Mononuclear cell (primary cell): ENCODE measurements around the gene ZNF512B. TPM values are rescaled to one million over a fixed set of nuclear protein-coding genes. Genes with fewer than 3 reads are reported as not detected.
"Not testable (repeated sequence)": the region's sequence is repeated elsewhere in the genome, so short reads cannot be mapped to it uniquely, and the experiment has no call there.

Experiments used
- H3K27me3 ChIP-seq: 2 replicates; pipeline ENCODE4 v1.6.0; 2011; ENCODE audit warnings: low read length, control low read depth; ENCODE audit not compliant: insufficient read depth
- H3K4me1 ChIP-seq: 2 replicates; pipeline ENCODE4 v1.5.1; 2011; ENCODE audit warnings: mild to moderate bottlenecking, low read length, control low read depth; ENCODE audit not compliant: insufficient read depth
- H3K4me3 ChIP-seq: 2 replicates; pipeline ENCODE4 v1.5.1; 2011; ENCODE audit warnings: mild to moderate bottlenecking, low read length, moderate library complexity
- H3K9me3 ChIP-seq: 2 replicates; pipeline ENCODE4 v1.5.1; 2011; ENCODE audit warnings: low read depth, mild to moderate bottlenecking, control low read depth, low read length
- total RNA-seq: library from RNA; depleted of rRNA; stranded (reverse); fragments of >200 nt; gene quantifications from one replicate; pipeline ENCODE4 v1.2.3, GENCODE V29; 2012

Gene ZNF512B
- total RNA-seq, 1 donor, result 5.5 TPM

GRCh38 chr20:63940071-63940471 lies 29.7 kb downstream of the ZNF512B start:
- H3K27me3 ChIP-seq, result no peaks in the 10 kb centered on the region
- H3K4me3 ChIP-seq, result no peak overlapping the region
- H3K4me1 ChIP-seq, result peaks cover 26% of the 10 kb centered on the region
- H3K9me3 ChIP-seq, result no peaks in the 10 kb centered on the region

GRCh38 chr20:63939061-63939935 lies 30.4 kb downstream of the ZNF512B start:
- Histone ChIP-seq H3K9me3 (no peaks in the 10 kb centered on the region), H3K4me1 (peaks cover 26% of the 10 kb centered on the region), H3K4me3 (no peak overlapping the region), H3K27me3 (no peaks in the 10 kb centered on the region)

- Histone ChIP-seq H3K27me3 (no peaks in the 10 kb centered on the region), H3K9me3 (no peaks in the 10 kb centered on the region), H3K4me3 (no peak overlapping the region), H3K4me1 (peaks cover 18% of the 10 kb centered on the region)
Measured at GRCh38 chr20:63937596-63937995, 32.1 kb downstream of the ZNF512B start.

GRCh38 chr20:63935447-63935846 lies 34.3 kb downstream of the ZNF512B start:
- no peaks in the 10 kb centered on the region for H3K27me3 ChIP-seq
- H3K4me3 ChIP-seq, result no peak overlapping the region

GRCh38 chr20:63934271-63935068 lies 35.3 kb downstream of the ZNF512B start:
- Histone ChIP-seq H3K27me3 (no peaks in the 10 kb centered on the region), H3K4me3 (no peak overlapping the region), H3K4me1 (no peaks in the 10 kb centered on the region), H3K9me3 (no peaks in the 10 kb centered on the region)

More at GRCh38 chr20:63935447-63935846, 34.3 kb downstream of the ZNF512B start:
- no peaks in the 10 kb centered on the region for H3K9me3 ChIP-seq
- peaks cover 2% of the 10 kb centered on the region for H3K4me1 ChIP-seq

GRCh38 chr20:63933646-63934045 lies 36.1 kb downstream of the ZNF512B start:
- Histone ChIP-seq H3K27me3 (no peaks in the 10 kb centered on the region), H3K4me1 (no peaks in the 10 kb centered on the region), H3K9me3 (no peaks in the 10 kb centered on the region), H3K4me3 (no peak overlapping the region)

- no peaks in the 10 kb centered on the region for H3K4me1 ChIP-seq
- H3K4me3 ChIP-seq, result no peak overlapping the region
- no peaks in the 10 kb centered on the region for H3K27me3 ChIP-seq
- no peaks in the 10 kb centered on the region for H3K9me3 ChIP-seq
Measured at GRCh38 chr20:63932606-63933160, 37.0 kb downstream of the ZNF512B start.

- Histone ChIP-seq H3K4me1 (no peaks in the 10 kb centered on the region), H3K27me3 (no peaks in the 10 kb centered on the region), H3K4me3 (no peak overlapping the region), H3K9me3 (no peaks in the 10 kb centered on the region)
Measured at GRCh38 chr20:63931735-63932134, 38.0 kb downstream of the ZNF512B start.

GRCh38 chr20:63930971-63931553 lies 38.7 kb downstream of the ZNF512B start:
- no peaks in the 10 kb centered on the region for H3K9me3 ChIP-seq
- no peaks in the 10 kb centered on the region for H3K27me3 ChIP-seq
- H3K4me3 ChIP-seq, result no peak overlapping the region
- H3K4me1 ChIP-seq, result no peaks in the 10 kb centered on the region

GRCh38 chr20:63929473-63929883 lies 40.3 kb downstream of the ZNF512B start:
- not testable (repeated sequence) for H3K9me3 ChIP-seq, H3K27me3 ChIP-seq, H3K4me1 ChIP-seq, H3K4me3 ChIP-seq

- H3K27me3 ChIP-seq, result no peaks in the 10 kb centered on the region
- no peaks in the 10 kb centered on the region for H3K9me3 ChIP-seq
- no peaks in the 10 kb centered on the region for H3K4me1 ChIP-seq
- H3K4me3 ChIP-seq, result no peak overlapping the region
Measured at GRCh38 chr20:63929071-63929470, 40.7 kb downstream of the ZNF512B start.

GRCh38 chr20:63926298-63926697 lies 43.4 kb downstream of the ZNF512B start:
- Histone ChIP-seq H3K4me3 (no peak overlapping the region), H3K9me3 (no peaks in the 10 kb centered on the region), H3K4me1 (no peaks in the 10 kb centered on the region), H3K27me3 (no peaks in the 10 kb centered on the region)

- Histone ChIP-seq H3K4me3 (no peak overlapping the region), H3K27me3 (no peaks in the 10 kb centered on the region), H3K4me1 (no peaks in the 10 kb centered on the region), H3K9me3 (no peaks in the 10 kb centered on the region)
Measured at GRCh38 chr20:63924241-63924640, 45.5 kb downstream of the ZNF512B start.

- no peaks in the 10 kb centered on the region for H3K4me1 ChIP-seq
- no peaks in the 10 kb centered on the region for H3K9me3 ChIP-seq
- no peaks in the 10 kb centered on the region for H3K27me3 ChIP-seq
- no peak overlapping the region for H3K4me3 ChIP-seq
Measured at GRCh38 chr20:63923651-63924050, 46.1 kb downstream of the ZNF512B start.

GRCh38 chr20:63920226-63920625 lies 49.5 kb downstream of the ZNF512B start:
- H3K9me3 ChIP-seq, result no peaks in the 10 kb centered on the region
- H3K27me3 ChIP-seq, result no peaks in the 10 kb centered on the region
- H3K4me3 ChIP-seq, result no peak overlapping the region

More at GRCh38 chr20:63920226-63920625, 49.5 kb downstream of the ZNF512B start:
- no peaks in the 10 kb centered on the region for H3K4me1 ChIP-seq
